ENCODE measurements around the gene TBC1D7. TPM values are rescaled to one million over a fixed set of nuclear protein-coding genes. Genes with fewer than 3 reads are reported as not detected.

The TBC1D7 gene
- total RNA-seq, 1 donor from 2014 or later: 28.7 TPM

DNA sequence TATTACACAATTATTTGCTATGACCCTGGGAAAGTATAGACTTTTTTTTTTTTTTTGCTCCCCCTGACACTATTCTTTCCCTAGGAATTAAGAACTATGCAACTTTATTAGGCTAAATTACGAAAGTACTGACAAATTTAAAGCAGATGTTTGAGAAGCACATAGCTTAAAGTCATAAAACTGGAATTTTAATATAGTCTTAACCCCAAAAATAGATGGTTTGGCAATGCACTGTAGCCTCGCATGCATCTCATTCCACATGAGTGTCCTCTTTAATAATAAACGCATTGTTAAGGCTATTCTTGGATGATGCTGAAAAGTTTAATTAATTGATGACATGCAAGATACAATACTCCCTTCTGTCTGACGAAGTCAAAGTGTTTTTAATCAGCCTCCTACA, 49.3 kb downstream of the TBC1D7 start:
- no peak for DNase-seq (ENCODE audit: extremely low spot score, unreplicated experiment)
- H3K4me1 Mint-ChIP-seq (ENCODE audit: unreplicated experiment): no peaks in the 10 kb centered on the region
- H3K27ac Mint-ChIP-seq: no peak overlapping the region
- no peaks in the 10 kb centered on the region for H3K9me3 Mint-ChIP-seq
- TF ChIP-seq, protein P1, sequence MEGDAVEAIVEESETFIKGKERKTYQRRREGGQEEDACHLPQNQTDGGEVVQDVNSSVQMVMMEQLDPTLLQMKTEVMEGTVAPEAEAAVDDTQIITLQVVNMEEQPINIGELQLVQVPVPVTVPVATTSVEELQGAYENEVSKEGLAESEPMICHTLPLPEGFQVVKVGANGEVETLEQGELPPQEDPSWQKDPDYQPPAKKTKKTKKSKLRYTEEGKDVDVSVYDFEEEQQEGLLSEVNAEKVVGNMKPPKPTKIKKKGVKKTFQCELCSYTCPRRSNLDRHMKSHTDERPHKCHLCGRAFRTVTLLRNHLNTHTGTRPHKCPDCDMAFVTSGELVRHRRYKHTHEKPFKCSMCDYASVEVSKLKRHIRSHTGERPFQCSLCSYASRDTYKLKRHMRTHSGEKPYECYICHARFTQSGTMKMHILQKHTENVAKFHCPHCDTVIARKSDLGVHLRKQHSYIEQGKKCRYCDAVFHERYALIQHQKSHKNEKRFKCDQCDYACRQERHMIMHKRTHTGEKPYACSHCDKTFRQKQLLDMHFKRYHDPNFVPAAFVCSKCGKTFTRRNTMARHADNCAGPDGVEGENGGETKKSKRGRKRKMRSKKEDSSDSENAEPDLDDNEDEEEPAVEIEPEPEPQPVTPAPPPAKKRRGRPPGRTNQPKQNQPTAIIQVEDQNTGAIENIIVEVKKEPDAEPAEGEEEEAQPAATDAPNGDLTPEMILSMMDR (conservative IDR thresholded peaks at IDR 0.05): no peak
- H3K27me3 Mint-ChIP-seq: no peaks in the 10 kb centered on the region
- no peak overlapping the region for H3K4me3 Mint-ChIP-seq
- H3K36me3 Mint-ChIP-seq: peaks cover 2% of the 10 kb centered on the region

DNA sequence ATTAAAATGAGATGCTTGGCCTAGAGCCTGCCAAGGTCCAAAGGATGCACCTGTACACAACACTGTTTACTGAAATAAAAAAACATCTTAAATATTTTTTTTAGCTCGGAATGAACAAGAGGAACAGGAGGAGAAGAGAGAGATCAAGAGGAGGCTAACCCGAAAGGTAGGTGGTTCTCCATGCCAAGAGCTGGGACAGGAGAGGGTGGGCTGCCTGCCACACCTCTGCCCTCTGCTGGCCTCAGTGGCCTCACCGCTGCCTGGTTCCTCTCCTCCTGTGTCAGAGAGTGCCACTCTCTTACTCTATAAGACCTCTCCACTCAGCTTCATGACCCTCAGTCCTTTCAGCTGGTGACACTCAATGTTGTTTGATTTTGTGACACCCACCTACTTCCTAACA, 50.2 kb downstream of the TBC1D7 start:
- Mint-ChIP-seq H3K4me3 (no peak overlapping the region), H3K36me3 (peaks cover 4% of the 10 kb centered on the region), H3K27ac (no peak overlapping the region), H3K4me1 (ENCODE audit: unreplicated experiment) (no peaks in the 10 kb centered on the region), H3K27me3 (no peaks in the 10 kb centered on the region), H3K9me3 (no peaks in the 10 kb centered on the region)
- TF ChIP-seq, protein P1 (conservative IDR thresholded peaks at IDR 0.05): peak; percentile 52
- DNase-seq (ENCODE audit: extremely low spot score, unreplicated experiment): no peak

DNA sequence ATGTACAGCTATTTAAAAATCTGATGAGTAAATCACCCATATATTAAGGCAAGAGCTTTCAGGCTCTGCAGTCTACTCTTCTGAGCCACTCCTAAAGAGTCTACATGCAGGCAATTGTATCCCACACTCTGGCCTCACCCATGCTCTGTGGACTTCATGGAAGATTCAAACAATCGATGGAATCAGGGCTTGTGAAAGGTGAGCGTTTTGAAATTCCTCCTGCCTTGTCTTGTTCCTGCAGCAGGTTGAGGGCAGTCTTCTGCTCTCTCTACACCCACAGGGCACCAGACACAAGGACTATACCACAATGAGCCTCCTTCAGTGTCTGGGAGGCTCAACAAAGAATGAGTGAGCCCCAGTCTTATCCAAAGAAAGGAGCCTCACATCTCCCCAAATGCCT, 51.1 kb downstream of the TBC1D7 start:
- TF ChIP-seq, protein P1 (conservative IDR thresholded peaks at IDR 0.05): no peak
- no peaks in the 10 kb centered on the region for H3K4me1 Mint-ChIP-seq (ENCODE audit: unreplicated experiment)
- no peaks in the 10 kb centered on the region for H3K27me3 Mint-ChIP-seq
- no peak overlapping the region for H3K27ac Mint-ChIP-seq
- H3K4me3 Mint-ChIP-seq: no peak overlapping the region
- DNase-seq (ENCODE audit: extremely low spot score, unreplicated experiment): no peak
- peaks cover 5% of the 10 kb centered on the region for H3K36me3 Mint-ChIP-seq
- H3K9me3 Mint-ChIP-seq: no peaks in the 10 kb centered on the region

DNA sequence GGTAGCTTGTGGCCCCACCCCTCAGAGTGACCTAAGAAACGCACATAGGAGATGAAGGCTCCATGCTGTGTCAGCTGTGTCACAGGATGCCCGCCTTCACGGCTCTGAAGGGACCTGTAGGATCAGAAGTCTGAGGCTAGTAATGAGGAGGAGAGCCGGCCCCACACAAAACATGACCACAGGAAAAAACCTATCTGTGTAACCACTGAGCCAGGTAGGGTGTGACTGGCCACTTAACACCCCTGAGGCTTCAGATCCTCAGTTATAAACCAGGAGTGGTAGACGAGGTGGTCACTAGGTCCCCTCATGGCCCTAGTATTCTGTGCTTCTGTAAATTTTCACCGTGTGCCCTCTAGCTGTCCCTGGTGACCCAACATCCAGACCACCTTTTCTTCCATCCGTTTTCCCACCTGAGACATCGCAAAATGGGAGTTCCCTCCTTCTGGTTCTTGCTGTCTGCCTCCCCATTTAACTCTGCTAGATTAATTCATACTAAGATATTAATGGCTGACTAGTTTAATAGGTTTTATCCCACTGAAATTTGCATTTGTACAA, 52.8 kb downstream of the TBC1D7 start:
- Mint-ChIP-seq H3K27ac (no peak overlapping the region), H3K27me3 (no peaks in the 10 kb centered on the region), H3K36me3 (peaks cover 8% of the 10 kb centered on the region)

DNA sequence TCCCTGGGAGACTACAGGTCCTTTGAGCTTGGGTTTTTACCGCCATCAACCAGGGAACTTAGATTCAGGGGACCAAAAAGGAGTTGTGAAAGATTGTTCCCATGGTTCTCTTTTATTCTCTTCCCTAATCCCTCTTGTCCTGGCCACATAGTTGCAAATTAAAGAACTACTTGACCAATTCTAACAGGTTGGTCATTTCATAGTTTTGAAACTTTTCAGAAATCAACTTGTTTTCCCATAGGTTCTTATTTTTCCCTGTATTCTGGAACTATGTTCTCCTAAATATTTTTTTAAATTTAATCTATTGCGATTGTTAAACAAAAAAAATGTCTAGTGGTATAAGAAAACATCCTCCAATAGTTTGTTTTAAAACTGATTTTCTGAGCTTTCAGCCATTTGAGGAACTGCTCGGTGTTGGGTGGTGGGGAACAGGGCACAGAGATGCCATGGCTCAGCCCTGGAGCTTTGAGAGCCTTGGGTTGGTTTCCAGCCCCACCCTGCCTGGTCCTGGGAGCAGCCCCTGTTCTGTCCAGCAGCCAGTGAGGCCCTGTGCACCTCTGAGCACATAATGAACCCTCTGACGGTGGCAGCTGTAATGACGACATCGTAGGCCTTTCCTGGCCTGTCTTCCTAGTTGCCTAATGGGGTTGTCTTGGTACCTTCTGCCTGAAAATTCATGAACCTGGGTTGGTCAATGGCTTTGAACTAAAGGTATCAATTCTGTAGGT, 53.5 kb downstream of the TBC1D7 start:
- peaks cover 8% of the 10 kb centered on the region for H3K36me3 Mint-ChIP-seq
- peaks cover 2% of the 10 kb centered on the region for H3K4me1 Mint-ChIP-seq (ENCODE audit: unreplicated experiment)
- TF ChIP-seq, protein P1 (conservative IDR thresholded peaks at IDR 0.05): no peak
- DNase-seq (ENCODE audit: extremely low spot score, unreplicated experiment): no peak
- H3K9me3 Mint-ChIP-seq: no peaks in the 10 kb centered on the region
- no peak overlapping the region for H3K27ac Mint-ChIP-seq
- no peaks in the 10 kb centered on the region for H3K27me3 Mint-ChIP-seq
- no peak overlapping the region for H3K4me3 Mint-ChIP-seq

More for the DNA sequence above, 52.8 kb downstream of the TBC1D7 start:
- TF ChIP-seq, protein P1 (conservative IDR thresholded peaks at IDR 0.05): no peak
- Mint-ChIP-seq H3K4me3 (no peak overlapping the region), H3K4me1 (ENCODE audit: unreplicated experiment) (no peaks in the 10 kb centered on the region), H3K9me3 (no peaks in the 10 kb centered on the region)
- DNase-seq (ENCODE audit: extremely low spot score, unreplicated experiment): no peak

Measured in type B pancreatic cell (in vitro differentiated cells).